Measurements from ENCODE around the gene FAM53B.

Gene FAM53B

DNA sequence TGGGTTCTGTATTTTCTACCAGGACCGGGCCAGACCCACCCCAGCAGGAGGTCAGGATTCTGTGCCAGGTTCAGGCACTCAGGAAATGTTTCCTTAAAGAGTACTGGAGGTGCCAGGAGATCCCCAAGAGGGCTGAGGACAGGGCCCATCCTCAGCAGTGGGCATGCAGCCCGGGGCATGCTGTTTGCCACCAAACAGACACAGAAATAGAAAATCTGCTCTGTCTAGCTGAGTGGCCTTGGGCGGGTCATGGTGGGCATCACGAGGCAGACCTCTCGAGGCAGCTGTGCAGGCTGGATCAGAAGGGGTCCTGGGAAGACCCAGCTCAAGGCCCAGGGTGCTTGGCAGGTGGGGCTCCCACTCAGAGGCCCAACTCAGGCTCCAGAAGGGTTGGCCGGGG lies 105.0 kb downstream of the FAM53B start:
- in situ Hi-C loops (cut with MboI; ENCODE audit: low sequenced_read_pairs): no loop called here

- in situ Hi-C loops (cut with MboI; ENCODE audit: low sequenced_read_pairs): no loop called here
These were observed 106.4 kb downstream of the FAM53B start for GRCh38 chr10:124637746-124638145.

- in situ Hi-C loops (cut with MboI; ENCODE audit: low sequenced_read_pairs): no loop called here
These were observed 107.0 kb downstream of the FAM53B start for GRCh38 chr10:124637091-124637700.

- in situ Hi-C loops (cut with MboI; ENCODE audit: low sequenced_read_pairs): no loop called here
These were observed 107.7 kb downstream of the FAM53B start for GRCh38 chr10:124636271-124636995.

DNA sequence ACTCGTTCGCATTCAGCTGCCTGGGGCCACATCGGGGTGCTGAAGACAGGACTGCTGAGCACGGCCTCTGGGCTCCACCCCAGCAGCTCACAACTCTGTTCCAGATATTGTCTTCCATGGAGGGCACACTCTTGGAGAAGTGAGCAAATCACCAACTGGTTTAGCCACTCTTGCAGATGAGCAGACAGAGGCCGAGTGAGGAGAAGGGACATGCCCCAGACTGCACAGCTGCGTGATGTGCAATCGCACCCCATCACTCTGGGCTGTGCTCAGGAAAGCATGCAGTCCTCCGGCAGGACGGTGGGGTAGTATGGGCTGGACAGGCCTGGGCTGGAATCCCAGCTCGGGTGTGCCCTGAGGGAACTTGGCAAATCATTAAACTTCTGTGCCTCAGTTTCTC lies 111.6 kb downstream of the FAM53B start:
- in situ Hi-C loops (cut with MboI; ENCODE audit: low sequenced_read_pairs): no loop called here

DNA sequence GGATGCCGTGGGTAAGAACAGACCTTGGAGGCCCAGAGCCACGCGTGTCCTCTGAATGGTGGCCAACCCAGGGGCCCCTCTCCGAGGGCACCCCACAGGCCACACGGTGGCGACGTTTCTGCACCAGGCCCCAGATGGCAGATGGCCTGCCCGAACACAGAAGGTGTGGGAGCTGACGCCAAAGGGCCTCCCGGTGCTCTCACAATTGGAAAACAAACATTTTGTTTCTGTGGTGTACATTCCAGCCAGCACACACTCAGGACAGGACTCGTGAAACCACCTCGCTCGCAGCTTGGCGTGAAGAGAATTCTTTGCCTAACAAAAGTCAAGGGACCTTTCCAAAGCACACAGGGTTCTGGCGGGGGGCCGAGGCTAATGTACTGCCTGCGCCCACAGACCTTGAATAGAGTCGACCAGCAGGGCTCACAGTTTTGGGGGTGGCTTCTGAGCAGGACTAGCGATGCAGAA lies 112.1 kb downstream of the FAM53B start:
- in situ Hi-C loops (cut with MboI; ENCODE audit: low sequenced_read_pairs): no loop called here

- in situ Hi-C loops (cut with MboI; ENCODE audit: low sequenced_read_pairs): no loop called here
These were observed 113.6 kb downstream of the FAM53B start for GRCh38 chr10:124630551-124630950.

DNA sequence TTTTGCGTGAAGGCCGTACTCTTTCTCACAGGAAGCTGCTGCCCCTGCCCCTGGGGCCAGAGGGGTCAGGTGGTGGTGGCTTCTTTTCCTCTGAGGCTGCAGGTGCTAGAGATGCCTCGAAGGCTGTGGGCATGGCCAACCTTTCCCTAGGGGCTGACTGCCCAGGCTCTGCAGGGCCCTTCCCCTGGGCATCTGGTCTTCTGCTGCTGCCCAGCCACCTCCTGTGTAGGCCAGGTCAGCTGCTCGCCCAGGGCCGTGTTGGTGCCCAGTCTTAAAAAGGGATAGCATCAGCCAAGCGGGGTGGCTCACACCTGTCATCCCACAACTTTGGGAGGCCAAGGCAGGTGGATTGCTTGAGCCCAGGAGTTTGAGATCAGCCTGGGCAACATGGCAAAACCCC lies 114.3 kb downstream of the FAM53B start:
- in situ Hi-C loops (cut with MboI; ENCODE audit: low sequenced_read_pairs): no loop called here

DNA sequence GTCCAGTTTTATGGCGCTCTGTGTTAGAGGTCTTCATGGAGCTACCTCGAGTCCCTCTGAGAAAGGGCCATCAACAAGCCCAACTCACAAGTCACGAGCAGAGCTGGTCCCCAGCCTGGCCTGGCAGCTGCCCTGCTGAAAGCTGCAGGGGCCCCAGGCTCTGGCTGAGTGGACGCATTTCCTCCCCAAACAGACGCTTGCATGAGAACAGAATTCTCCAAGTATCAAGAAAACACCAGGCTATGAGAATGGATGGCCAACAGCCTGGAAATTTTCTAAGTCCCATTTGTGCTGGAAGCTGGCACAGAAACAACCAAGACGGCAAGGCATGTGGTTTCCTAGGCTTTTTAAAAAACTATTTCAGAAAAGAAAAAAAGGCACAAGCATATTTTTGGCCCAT lies 114.8 kb downstream of the FAM53B start:
- in situ Hi-C loops (cut with MboI; ENCODE audit: low sequenced_read_pairs): no loop called here

DNA sequence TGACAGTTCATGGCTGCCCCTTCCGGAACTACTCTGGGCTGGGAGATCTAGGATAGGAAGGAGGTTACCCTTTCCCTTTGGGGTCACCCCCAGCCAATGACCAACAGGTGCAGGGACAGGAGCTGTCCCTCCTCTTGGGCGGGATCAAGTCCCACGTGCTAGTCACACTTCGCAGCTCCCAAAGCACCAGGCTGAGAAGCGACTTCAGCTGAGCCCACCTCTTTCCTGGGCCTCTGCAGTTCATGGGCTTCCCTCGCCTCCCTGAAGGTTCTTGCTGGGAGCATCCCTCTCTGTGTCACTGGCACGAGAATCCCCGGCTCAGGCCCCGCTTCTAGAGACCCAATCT lies 115.5 kb downstream of the FAM53B start:
- in situ Hi-C loops (cut with MboI; ENCODE audit: low sequenced_read_pairs): no loop called here

DNA sequence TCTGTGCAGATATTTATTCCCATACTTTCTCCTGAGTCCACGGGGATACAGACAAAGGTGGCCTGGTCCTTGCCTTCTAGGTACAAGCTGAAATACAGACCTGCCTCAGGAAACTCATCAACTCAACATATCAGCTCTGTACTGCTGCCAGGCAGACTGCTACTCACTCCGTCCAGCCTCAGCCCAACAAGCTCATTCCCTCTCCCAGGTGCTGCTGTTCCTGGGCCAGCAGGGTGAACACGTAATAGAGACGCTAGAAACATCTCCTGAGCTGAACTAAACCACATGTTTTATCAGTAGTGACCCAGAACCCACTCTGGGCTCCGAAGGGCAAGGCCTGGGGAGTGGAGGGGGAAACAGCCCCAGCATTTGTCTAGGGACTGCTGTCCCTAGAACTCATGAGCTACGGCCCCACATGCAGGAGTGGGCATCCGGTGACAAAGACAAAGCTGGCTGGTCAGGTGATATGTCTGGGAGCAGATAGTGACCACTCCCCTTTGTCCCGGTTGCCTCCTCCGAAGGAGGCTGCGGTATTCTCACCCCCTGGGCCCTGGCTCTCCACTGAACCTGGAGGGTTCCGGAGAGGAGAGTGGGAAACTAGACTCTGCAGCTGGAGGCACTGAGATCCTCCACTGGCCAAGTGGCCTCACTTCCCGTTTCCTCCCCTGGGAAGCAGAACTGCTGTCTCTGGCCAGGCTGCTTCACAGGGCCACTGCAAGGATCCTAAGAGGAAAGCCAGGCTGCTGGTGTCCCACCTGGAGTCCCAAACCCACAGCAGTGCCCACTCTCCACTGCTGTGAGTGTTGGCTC lies 116.1 kb downstream of the FAM53B start:
- in situ Hi-C loops (cut with MboI; ENCODE audit: low sequenced_read_pairs): no loop called here

DNA sequence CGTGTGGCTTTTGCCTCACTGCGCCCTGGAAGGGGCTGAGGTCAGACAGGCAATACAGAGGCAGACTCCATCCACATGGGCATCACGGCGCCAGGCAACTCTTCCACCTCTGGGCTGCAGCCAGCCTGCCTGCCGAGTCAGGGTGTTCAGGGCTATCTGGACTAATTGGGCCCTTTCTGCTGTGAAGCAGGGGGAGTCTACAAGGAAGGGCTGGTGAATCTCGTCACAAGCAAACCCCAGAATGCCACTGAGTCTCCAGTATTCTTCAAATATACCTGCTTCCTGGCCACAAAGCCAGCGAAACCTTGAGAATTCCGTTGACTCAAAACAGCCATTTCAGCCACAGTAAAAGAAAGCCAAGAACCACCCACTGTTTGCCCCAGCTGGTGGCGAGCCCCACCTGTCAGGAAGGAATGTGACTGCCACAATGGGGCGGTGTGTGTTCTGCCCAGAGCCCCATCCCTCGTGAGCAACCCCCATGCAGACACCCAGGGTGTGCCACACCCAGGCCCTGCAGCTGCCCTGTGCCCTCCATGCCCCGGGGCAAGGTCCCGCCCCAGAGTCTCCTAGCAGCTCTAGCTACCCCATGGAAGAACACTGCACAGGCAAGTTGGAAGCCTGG lies 117.3 kb downstream of the FAM53B start:
- in situ Hi-C loops (cut with MboI; ENCODE audit: low sequenced_read_pairs): no loop called here

GRCh38 chr10:124625831-124626238 lies 118.3 kb downstream of the FAM53B start:
- in situ Hi-C loops (cut with MboI; ENCODE audit: low sequenced_read_pairs): no loop called here

- in situ Hi-C loops (cut with MboI; ENCODE audit: low sequenced_read_pairs): no loop called here
These were observed 119.3 kb downstream of the FAM53B start for GRCh38 chr10:124624895-124625294.

DNA sequence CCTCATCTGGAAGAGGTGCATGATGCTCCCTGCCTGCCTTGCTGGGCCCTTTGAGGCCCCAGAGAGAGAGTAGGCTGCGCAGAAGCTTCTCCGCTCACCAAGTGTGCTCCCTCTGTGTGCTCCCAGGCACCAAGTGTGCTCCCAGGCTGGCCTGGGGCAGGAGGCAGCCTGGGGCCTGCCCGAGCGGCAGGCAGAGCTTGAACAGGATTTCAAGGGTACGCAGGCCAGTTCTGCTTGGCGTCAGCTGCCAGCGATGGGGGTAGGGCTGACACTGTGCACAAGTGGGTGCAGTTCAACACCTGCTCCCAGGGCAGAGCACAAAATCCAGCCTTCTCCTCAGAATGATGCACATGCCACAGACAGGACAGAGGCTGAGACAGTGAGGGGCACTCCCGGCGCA lies 119.7 kb downstream of the FAM53B start:
- in situ Hi-C loops (cut with MboI; ENCODE audit: low sequenced_read_pairs): no loop called here

GRCh38 chr10:124624006-124624405 lies 120.2 kb downstream of the FAM53B start:
- in situ Hi-C loops (cut with MboI; ENCODE audit: low sequenced_read_pairs): no loop called here

DNA sequence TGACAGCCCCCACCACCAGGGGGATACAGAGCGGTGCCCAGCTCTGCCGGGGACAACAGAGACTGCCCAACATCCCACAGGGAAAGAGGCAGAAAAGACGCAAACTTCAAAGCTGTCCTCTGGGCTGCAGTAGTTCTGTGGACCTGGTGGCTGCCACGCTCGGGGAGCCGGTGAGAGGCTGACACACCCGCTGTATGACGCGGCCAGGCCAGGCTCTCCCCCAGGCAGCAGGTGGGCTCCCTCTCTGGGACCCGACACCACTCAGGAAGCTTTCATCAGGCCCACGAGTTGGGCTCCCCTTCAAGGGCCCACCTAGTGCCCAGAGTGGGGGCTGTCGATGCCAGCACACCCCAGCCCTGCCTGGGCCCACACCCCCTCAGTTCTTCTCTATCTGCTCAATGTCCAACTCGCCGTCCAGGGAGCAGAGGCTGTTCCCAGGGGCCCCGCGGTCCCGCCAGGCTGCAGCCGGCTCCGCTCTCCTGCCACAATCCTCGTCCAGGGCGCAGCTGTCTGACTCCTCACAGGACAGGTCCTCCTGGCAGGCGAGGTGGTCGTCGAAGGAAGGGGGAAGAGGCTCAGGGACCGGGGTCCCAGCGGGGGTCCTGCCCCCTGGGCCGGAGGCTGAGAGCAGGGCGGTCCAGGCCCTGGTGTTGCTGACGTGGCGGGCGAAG lies 121.2 kb downstream of the FAM53B start:
- in situ Hi-C loops (cut with MboI; ENCODE audit: low sequenced_read_pairs): no loop called here

DNA sequence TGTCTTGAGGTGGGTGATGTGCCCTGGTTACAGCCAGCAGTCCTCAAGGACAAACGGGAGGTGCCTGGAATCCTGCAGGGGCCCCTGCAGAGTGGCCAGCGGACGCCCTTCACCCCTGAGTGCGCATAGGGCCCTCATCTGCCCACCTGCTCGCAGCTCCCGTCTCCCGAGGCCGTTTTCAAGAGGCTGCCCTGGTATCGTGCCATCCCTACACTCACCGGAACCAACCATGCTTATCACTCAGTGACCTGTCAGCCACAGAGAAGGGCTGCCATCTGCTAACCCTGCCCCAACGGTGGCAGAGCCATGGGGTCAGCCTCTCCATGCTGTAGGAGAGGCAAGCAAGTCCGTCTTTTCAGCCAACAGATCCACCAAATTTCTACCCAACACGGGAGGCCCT lies 122.0 kb downstream of the FAM53B start:
- in situ Hi-C loops (cut with MboI; ENCODE audit: low sequenced_read_pairs): no loop called here

DNA sequence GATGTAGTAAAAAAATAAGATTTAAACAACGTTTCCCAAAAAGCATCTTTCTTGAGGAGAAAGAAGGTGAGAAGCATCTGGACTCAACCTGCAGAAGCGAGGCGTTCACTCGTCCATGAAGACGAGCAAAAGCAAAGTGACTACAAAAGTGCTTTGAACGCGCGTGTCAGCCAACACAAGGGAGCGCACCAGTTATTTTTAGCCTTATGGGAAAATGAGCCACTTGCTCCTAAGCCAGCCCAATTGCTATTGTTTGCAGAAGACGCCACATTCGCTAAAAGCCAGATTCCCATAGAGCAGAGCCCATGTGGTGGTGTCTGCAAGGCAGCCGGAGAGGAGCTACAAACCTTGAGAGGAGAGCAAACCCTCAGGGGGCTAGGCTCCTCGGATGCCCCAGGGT lies 122.5 kb downstream of the FAM53B start:
- in situ Hi-C loops (cut with MboI; ENCODE audit: low sequenced_read_pairs): no loop called here

GRCh38 chr10:124619802-124620490 lies 124.2 kb downstream of the FAM53B start:
- in situ Hi-C loops (cut with MboI; ENCODE audit: low sequenced_read_pairs): no loop called here

Data from HL-60/S4 treated with retinoic acid at 250 ng/mL for 4 days and 3 days (cell line).